ENCODE measurements around the gene PKD2L2. TPM values are rescaled to one million over a fixed set of nuclear protein-coding genes. Genes with fewer than 3 reads are reported as not detected.
"Not testable (repeated sequence)": the region's sequence is repeated elsewhere in the genome, so short reads cannot be mapped to it uniquely, and the experiment has no call there.

PKD2L2 gene
- total and polyA plus RNA-seq, 2 of the 4 experiments (the other 2 are of a cell fraction), result not detected

GRCh38 chr5:137863653-137864052 is 25.6 kb upstream of the PKD2L2 start:
- H3K18ac ChIP-seq (ENCODE audit: low read depth, low read length); H2AK5ac ChIP-seq (ENCODE audit: low read depth, low read length); H3K9me3 ChIP-seq (ENCODE audit: control insufficient read depth, insufficient read depth, low read length); H3K4me2 ChIP-seq (ENCODE audit: low read depth, low read length); H2BK20ac ChIP-seq (ENCODE audit: low read depth, low read length); H4K8ac ChIP-seq (ENCODE audit: low read depth in 2 of 2, low read length in 2 of 2); H3K4ac ChIP-seq (ENCODE audit: low read depth, low read length); H3K9ac ChIP-seq (ENCODE audit: low read depth, low read length); H3K14ac ChIP-seq (replicated peaks; ENCODE audit: low read depth, low read length); H3K27ac ChIP-seq (ENCODE audit: insufficient read depth, low read length); H3K4me3 ChIP-seq (ENCODE audit: insufficient read depth, low read depth, low read length); CTCF ChIA-PET; BruUV-seq (replicated peaks); intact Hi-C loops (cut with micrococcal nuclease); dilution Hi-C loops (cut with HindIII; ENCODE audit: low sequenced_read_pairs, unreplicated experiment); ATAC-seq (ENCODE audit: low read depth); H3K56ac ChIP-seq (ENCODE audit: extremely low read depth, insufficient read depth, low read length); POLR2A ChIA-PET (ENCODE audit: unreplicated experiment); H4K20me1 ChIP-seq (ENCODE audit: insufficient read depth, low read length); H4K5ac ChIP-seq (ENCODE audit: low read depth, low read length); H2BK5ac ChIP-seq (ENCODE audit: low read depth, low read length, poor library complexity, severe bottlenecking); H3K4me1 ChIP-seq (ENCODE audit: control insufficient read depth, insufficient read depth, low read length); H3K23ac ChIP-seq (ENCODE audit: low read depth, low read length); H2AK9ac ChIP-seq (replicated peaks; ENCODE audit: low read depth, low read length, poor library complexity); H4K91ac ChIP-seq (ENCODE audit: insufficient read depth, low read depth, low read length); H3K36me3 ChIP-seq (ENCODE audit: control insufficient read depth, insufficient read depth, low read length); H3K27me3 ChIP-seq (ENCODE audit: control insufficient read depth, insufficient read depth, low read length); in situ Hi-C loops (cut with MboI; ENCODE audit: low sequenced_read_pairs); H3K79me1 ChIP-seq (ENCODE audit: low read depth in 1 of 2, low read length in 2 of 2); H3K9me1 ChIP-seq (ENCODE audit: insufficient read depth, low read length); H2BK120ac ChIP-seq (ENCODE audit: low read depth, low read length); DNase-seq; H2AFZ ChIP-seq (replicated peaks; ENCODE audit: low read length, poor library complexity); H2BK15ac ChIP-seq (ENCODE audit: low read depth, low read length): not testable (repeated sequence)
- WGBS, 2 experiments (ENCODE audit: extremely low coverage in 2 of 2, insufficient read length in 1 of 2), result no CpG with 5 or more reads among the region's 6 CpGs

Measured in IMR-90 (cell line).